Parathyroid adenoma (tissue), 2 donors: ENCODE data around the gene LARP4B.

Source experiments
- H2AFZ ChIP-seq: fragments of 300-600 bp; sonication (generic); one replicate; pipeline ENCODE4 v1.7.0; 2017; ENCODE audit warnings: antibody characterized with exemption, mild to moderate bottlenecking
- H3K27ac ChIP-seq: fragments of 300-600 bp; sonication (generic); one replicate; pipeline ENCODE4 v1.7.0; 2017
- H3K27me3 ChIP-seq: fragments of 300-600 bp; sonication (generic); one replicate; pipeline ENCODE4 v1.7.0; 2017; ENCODE audit warnings: low read length; ENCODE audit not compliant: control insufficient read depth, insufficient read depth
- H3K36me3 ChIP-seq: fragments of 300-600 bp; sonication (generic); one replicate; pipeline ENCODE4 v1.7.0; 2017; ENCODE audit warnings: low read length; ENCODE audit not compliant: control insufficient read depth, insufficient read depth
- H3K4me1 ChIP-seq: fragments of 300-600 bp; sonication (generic); one replicate; pipeline ENCODE4 v1.7.0; 2017; ENCODE audit warnings: control low read depth
- H3K4me2 ChIP-seq: fragments of 300-600 bp; sonication (generic); one replicate; pipeline ENCODE4 v1.7.0; 2017; ENCODE audit warnings: low read length
- H3K4me3 ChIP-seq: fragments of 300-600 bp; sonication (generic); one replicate; pipeline ENCODE4 v1.7.0; 2017; ENCODE audit warnings: low read depth, low read length
- H3K79me2 ChIP-seq: fragments of 300-600 bp; sonication (generic); one replicate; pipeline ENCODE4 v1.7.0; 2017; ENCODE audit warnings: control low read depth
- H3K9ac ChIP-seq: fragments of 300-600 bp; sonication (generic); one replicate; pipeline ENCODE4 v1.7.0; 2017; ENCODE audit warnings: mild to moderate bottlenecking
- H3K9me3 ChIP-seq: fragments of 300-600 bp; sonication (generic); one replicate; pipeline ENCODE4 v1.7.0; 2017; ENCODE audit warnings: low read length; ENCODE audit not compliant: control insufficient read depth
- TF ChIP-seq, protein P1 (sequence below): fragments of 300-600 bp; sonication (generic); IDR thresholded peaks from one replicate; pipeline ENCODE4 v1.7.0; 2017; ENCODE audit warnings: antibody characterized with exemption, mild to moderate bottlenecking
- donor health status: primary hyperparathyroidism.

LARP4B gene

GRCh38 chr10:927131-927530 lies 4.4 kb downstream of the LARP4B start:
- Histone ChIP-seq H3K36me3 (no peaks in the 10 kb centered on the region), H2AFZ (no peak overlapping the region), H3K27ac (no peak overlapping the region), H3K4me1 (peaks cover 6% of the 10 kb centered on the region), H3K9me3 (no peaks in the 10 kb centered on the region), H3K4me3 (no peak overlapping the region), H3K4me2 (no peak overlapping the region), H3K79me2 (peaks cover 63% of the 10 kb centered on the region), H3K9ac (no peak overlapping the region), H3K27me3 (no peaks in the 10 kb centered on the region)
- TF ChIP-seq, protein P1, sequence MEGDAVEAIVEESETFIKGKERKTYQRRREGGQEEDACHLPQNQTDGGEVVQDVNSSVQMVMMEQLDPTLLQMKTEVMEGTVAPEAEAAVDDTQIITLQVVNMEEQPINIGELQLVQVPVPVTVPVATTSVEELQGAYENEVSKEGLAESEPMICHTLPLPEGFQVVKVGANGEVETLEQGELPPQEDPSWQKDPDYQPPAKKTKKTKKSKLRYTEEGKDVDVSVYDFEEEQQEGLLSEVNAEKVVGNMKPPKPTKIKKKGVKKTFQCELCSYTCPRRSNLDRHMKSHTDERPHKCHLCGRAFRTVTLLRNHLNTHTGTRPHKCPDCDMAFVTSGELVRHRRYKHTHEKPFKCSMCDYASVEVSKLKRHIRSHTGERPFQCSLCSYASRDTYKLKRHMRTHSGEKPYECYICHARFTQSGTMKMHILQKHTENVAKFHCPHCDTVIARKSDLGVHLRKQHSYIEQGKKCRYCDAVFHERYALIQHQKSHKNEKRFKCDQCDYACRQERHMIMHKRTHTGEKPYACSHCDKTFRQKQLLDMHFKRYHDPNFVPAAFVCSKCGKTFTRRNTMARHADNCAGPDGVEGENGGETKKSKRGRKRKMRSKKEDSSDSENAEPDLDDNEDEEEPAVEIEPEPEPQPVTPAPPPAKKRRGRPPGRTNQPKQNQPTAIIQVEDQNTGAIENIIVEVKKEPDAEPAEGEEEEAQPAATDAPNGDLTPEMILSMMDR, result no peak

GRCh38 chr10:926075-926698 lies 5.3 kb downstream of the LARP4B start:
- Histone ChIP-seq H3K27ac (no peak overlapping the region), H3K36me3 (no peaks in the 10 kb centered on the region), H3K4me3 (no peak overlapping the region), H3K4me2 (no peak overlapping the region), H3K27me3 (no peaks in the 10 kb centered on the region), H3K79me2 (peaks cover 72% of the 10 kb centered on the region), H3K4me1 (peaks cover 6% of the 10 kb centered on the region), H3K9ac (no peak overlapping the region), H2AFZ (no peak overlapping the region), H3K9me3 (no peaks in the 10 kb centered on the region)
- TF ChIP-seq, protein P1, result no peak

DNA sequence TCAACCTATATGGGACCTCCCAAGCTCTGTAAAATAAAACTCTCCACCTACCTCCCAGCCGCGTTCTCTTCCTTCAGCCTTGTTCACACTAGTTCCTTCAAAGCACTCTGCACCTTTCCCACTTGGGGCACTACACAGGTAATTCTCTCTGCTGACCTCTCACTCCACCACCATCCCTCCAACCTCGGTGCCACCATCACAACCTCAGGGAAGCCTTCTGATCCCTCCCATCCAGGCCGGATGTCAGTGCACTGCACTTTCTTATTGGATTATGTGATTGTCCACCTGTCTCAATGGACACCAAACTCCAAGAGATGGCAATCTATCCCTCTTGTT lies 7.0 kb downstream of the LARP4B start:
- H3K4me3 ChIP-seq, result no peak overlapping the region
- TF ChIP-seq, protein P1, result no peak
- H3K27ac ChIP-seq, result no peak overlapping the region
- H3K4me2 ChIP-seq, result peak overlapping the region; percentile 5
- H3K9ac ChIP-seq, result no peak overlapping the region
- no peaks in the 10 kb centered on the region for H3K36me3 ChIP-seq
- no peak overlapping the region for H2AFZ ChIP-seq
- peaks cover 81% of the 10 kb centered on the region for H3K79me2 ChIP-seq
- no peaks in the 10 kb centered on the region for H3K27me3 ChIP-seq
- no peaks in the 10 kb centered on the region for H3K9me3 ChIP-seq
- peaks cover 6% of the 10 kb centered on the region for H3K4me1 ChIP-seq

- H3K27ac ChIP-seq, result no peak overlapping the region
- no peak overlapping the region for H3K4me2 ChIP-seq
Observed at GRCh38 chr10:923844-924523, 7.5 kb downstream of the LARP4B start.

More at GRCh38 chr10:923844-924523, 7.5 kb downstream of the LARP4B start:
- H3K4me1 ChIP-seq, result peaks cover 6% of the 10 kb centered on the region
- no peaks in the 10 kb centered on the region for H3K36me3 ChIP-seq
- H3K4me3 ChIP-seq, result no peak overlapping the region
- TF ChIP-seq, protein P1, result no peak
- no peak overlapping the region for H3K9ac ChIP-seq
- H3K9me3 ChIP-seq, result no peaks in the 10 kb centered on the region
- H2AFZ ChIP-seq, result no peak overlapping the region
- no peaks in the 10 kb centered on the region for H3K27me3 ChIP-seq
- H3K79me2 ChIP-seq, result peaks cover 81% of the 10 kb centered on the region
